Keratinocyte (primary cell): ENCODE results near the gene GRM7. TPM values are rescaled to one million over a fixed set of nuclear protein-coding genes. Genes with fewer than 3 reads are reported as not detected.

Experiments
- DNase-seq: peaks from one replicate; pipeline ENCODE4 v3.0.0-alpha.2; 2011; ENCODE audit warnings: low read depth, missing footprints, low spot score
- FAIRE-seq: peaks from 2 replicates; lab custom pipeline; 2011; peaks lifted over from hg19 to GRCh38; lab: Jason Lieb, UNC
- H2AFZ ChIP-seq: 2 replicates; pipeline ENCODE4 v1.6.0; 2012; ENCODE audit warnings: low read length, control low read depth, inconsistent platforms; ENCODE audit not compliant: control insufficient read depth
- H3K27ac ChIP-seq: 2 replicates; pipeline ENCODE4 v1.5.1; 2011; ENCODE audit warnings: low read length; ENCODE audit not compliant: control insufficient read depth, insufficient read depth
- H3K27me3 ChIP-seq: 3 replicates; pipeline ENCODE4 v1.6.0; 2011; ENCODE audit warnings: low read length; ENCODE audit not compliant: control insufficient read depth, insufficient read depth; ENCODE audit errors: extremely low read depth
- H3K36me3 ChIP-seq, 2 experiments: 2 replicates in 1 of 2; 3 replicates in 1 of 2; pipeline ENCODE4 v1.5.1; 2011; ENCODE audit warnings: low read length in 2 of 2, mild to moderate bottlenecking in 1 of 2; ENCODE audit not compliant: control insufficient read depth in 2 of 2, insufficient read depth in 2 of 2; ENCODE audit errors: extremely low read depth in 1 of 2
- H3K4me1 ChIP-seq: 3 replicates; pipeline ENCODE4 v1.5.1; 2011; ENCODE audit warnings: low read length; ENCODE audit not compliant: control insufficient read depth, insufficient read depth; ENCODE audit errors: extremely low read depth
- H3K4me2 ChIP-seq: 3 replicates; pipeline ENCODE4 v1.6.0; 2011; ENCODE audit warnings: low read depth, low read length; ENCODE audit not compliant: control insufficient read depth, insufficient read depth; ENCODE audit errors: extremely low read depth
- H3K4me3 ChIP-seq, 3 experiments: fragments of 200-600 bp in 1 of 3; sonication (generic) in 1 of 3; 2 replicates in 2 of 3; 3 replicates in 1 of 3; pipeline ENCODE4 v1.5.1; 2011 to 2016; ENCODE audit warnings: low read length in 3 of 3, mild to moderate bottlenecking in 3 of 3, control low read depth in 2 of 3, inconsistent platforms in 1 of 3, low read depth in 1 of 3, mixed read lengths in 1 of 3, mixed run types in 1 of 3, moderate library complexity in 1 of 3; ENCODE audit not compliant: control insufficient read depth in 2 of 3, insufficient read depth in 2 of 3; ENCODE audit errors: extremely low read depth in 1 of 3
- H3K79me2 ChIP-seq: 2 replicates; pipeline ENCODE4 v1.6.0; 2012; ENCODE audit warnings: low read length; ENCODE audit not compliant: control insufficient read depth, insufficient read depth
- H3K9ac ChIP-seq: 3 replicates; pipeline ENCODE4 v1.6.0; 2011; ENCODE audit warnings: low read length; ENCODE audit not compliant: control insufficient read depth, insufficient read depth; ENCODE audit errors: extremely low read depth
- H3K9me1 ChIP-seq: 3 replicates; pipeline ENCODE4 v1.6.0; 2011; ENCODE audit warnings: low read length; ENCODE audit not compliant: control insufficient read depth, insufficient read depth; ENCODE audit errors: extremely low read depth
- H3K9me3 ChIP-seq: 2 replicates; pipeline ENCODE4 v1.5.1; 2012; ENCODE audit warnings: low read depth, low read length; ENCODE audit not compliant: control insufficient read depth
- H4K20me1 ChIP-seq: 3 replicates; pipeline ENCODE4 v1.6.0; 2011; ENCODE audit warnings: low read length; ENCODE audit not compliant: control insufficient read depth, insufficient read depth; ENCODE audit errors: extremely low read depth
- EZH2 ChIP-seq: IDR thresholded peaks from one replicate; pipeline ENCODE4 v1.6.1; 2012; ENCODE audit warnings: inconsistent platforms, mild to moderate bottlenecking, low read length, moderate library complexity
- dilution Hi-C: fragments of 300-500 bp; cut with MboI; formaldehyde crosslinking; loops from one replicate; pipeline ENCODE4 v1.7.0; 2020; ENCODE audit warnings: low sequenced_read_pairs; ENCODE audit not compliant: extremely low pct_ligation_motif_present
- polyA plus RNA-seq, 5 experiments: library from polyadenylated mRNA; depleted of rRNA in 3 of 5; stranded (reverse) in 3 of 5; stranded (forward) in 1 of 5; unstranded in 1 of 5; fragments of >200 nt; gene quantifications; 1 replicate in 1 of 5; 2 replicates in 3 of 5; 3 replicates in 1 of 5; pipeline versions ENCODE4 v1.2.1 to v1.2.3, GENCODE V29; 2011 to 2012; ENCODE audit warnings: missing spikeins in 2 of 5, low read depth in 1 of 5, low replicate concordance in 1 of 5
- TF ChIP-seq, protein P1 (sequence below), 3 experiments: IDR thresholded peaks in 1 of 3; conservative IDR thresholded peaks in 1 of 3; optimal IDR thresholded peaks in 1 of 3; 2 replicates in 2 of 3; 3 replicates in 1 of 3; pipeline versions ENCODE3 to v1.5.1; 2011; ENCODE audit warnings: low read length in 3 of 3, mild to moderate bottlenecking in 3 of 3, moderate library complexity in 2 of 3, control low read depth in 1 of 3, inconsistent platforms in 1 of 3; ENCODE audit not compliant: insufficient read depth in 2 of 3; ENCODE audit errors: extremely low read depth in 1 of 3

Gene GRM7
- polyA plus RNA-seq, 1 donor (not counting 4 experiments of a cell fraction or from before 2014, with no cell fraction given) = not detected

DNA sequence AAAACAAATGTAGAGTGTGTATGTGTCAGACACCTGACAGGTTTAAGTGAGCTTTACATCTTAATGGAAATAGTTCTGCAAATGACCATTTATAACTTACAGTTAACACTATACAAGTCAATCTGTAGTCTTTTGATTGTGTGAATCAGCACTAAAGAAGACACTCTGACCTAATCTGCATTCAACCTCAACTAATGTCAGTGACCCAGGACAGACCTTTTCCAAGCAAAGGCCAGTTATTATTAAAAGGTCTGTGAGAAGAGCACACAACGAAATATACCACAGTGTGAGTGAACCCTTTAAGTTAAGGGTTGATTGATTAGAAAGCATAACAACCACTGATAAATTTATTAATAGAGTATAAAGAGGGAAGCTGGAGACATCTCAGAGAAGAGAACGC is 878.8 kb downstream of the GRM7 start:
- Histone ChIP-seq H3K27ac (no peak overlapping the region), H4K20me1 (no peaks in the 10 kb centered on the region), H3K79me2 (no peaks in the 10 kb centered on the region), H2AFZ (no peak overlapping the region), H3K9me1 (no peaks in the 10 kb centered on the region), H3K9me3 (no peaks in the 10 kb centered on the region), H3K4me3 (no peak overlapping the region), H3K4me2 (no peak overlapping the region), H3K4me1 (no peaks in the 10 kb centered on the region), H3K36me3 (no peaks in the 10 kb centered on the region), H3K9ac (no peak overlapping the region), H3K27me3 (no peaks in the 10 kb centered on the region)
- no peak for TF ChIP-seq EZH2
- TF ChIP-seq, protein P1, sequence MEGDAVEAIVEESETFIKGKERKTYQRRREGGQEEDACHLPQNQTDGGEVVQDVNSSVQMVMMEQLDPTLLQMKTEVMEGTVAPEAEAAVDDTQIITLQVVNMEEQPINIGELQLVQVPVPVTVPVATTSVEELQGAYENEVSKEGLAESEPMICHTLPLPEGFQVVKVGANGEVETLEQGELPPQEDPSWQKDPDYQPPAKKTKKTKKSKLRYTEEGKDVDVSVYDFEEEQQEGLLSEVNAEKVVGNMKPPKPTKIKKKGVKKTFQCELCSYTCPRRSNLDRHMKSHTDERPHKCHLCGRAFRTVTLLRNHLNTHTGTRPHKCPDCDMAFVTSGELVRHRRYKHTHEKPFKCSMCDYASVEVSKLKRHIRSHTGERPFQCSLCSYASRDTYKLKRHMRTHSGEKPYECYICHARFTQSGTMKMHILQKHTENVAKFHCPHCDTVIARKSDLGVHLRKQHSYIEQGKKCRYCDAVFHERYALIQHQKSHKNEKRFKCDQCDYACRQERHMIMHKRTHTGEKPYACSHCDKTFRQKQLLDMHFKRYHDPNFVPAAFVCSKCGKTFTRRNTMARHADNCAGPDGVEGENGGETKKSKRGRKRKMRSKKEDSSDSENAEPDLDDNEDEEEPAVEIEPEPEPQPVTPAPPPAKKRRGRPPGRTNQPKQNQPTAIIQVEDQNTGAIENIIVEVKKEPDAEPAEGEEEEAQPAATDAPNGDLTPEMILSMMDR (optimal IDR thresholded peaks at IDR 0.05 in 1 of 3, IDR thresholded peaks at IDR 0.05 in 1 of 3, conservative IDR thresholded peaks at IDR 0.05 in 1 of 3; ENCODE audit: extremely low read depth in 1 of 3, insufficient read depth in 2 of 3, low read length in 3 of 3) = no peak
- dilution Hi-C loops = no loop called here
- no peak for FAIRE-seq
- DNase-seq = no peak

DNA sequence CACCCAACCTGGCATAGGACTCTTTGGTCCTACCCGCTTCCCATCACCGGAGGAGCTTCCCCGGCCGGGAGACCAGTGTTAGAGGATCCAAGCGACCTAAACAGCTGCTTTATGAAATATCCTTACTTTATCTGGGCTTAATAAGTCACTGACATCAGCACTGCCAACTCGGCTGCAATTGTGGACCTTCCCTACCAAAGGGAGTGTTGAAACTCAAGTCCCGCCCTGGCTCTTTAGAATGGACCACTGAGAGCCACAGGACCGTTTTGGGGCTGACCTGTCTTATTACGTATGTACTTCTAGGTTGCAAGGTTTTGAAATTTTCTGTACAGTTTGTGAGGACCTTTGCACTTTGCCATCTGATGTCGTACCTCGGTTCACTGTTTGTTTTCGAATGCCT is 879.5 kb downstream of the GRM7 start:
- Histone ChIP-seq H3K4me2 (no peak overlapping the region), H3K9me3 (no peaks in the 10 kb centered on the region), H3K4me1 (no peaks in the 10 kb centered on the region), H3K9ac (no peak overlapping the region), H3K4me3 (no peak overlapping the region), H4K20me1 (no peaks in the 10 kb centered on the region), H3K27me3 (no peaks in the 10 kb centered on the region), H3K9me1 (no peaks in the 10 kb centered on the region), H2AFZ (no peak overlapping the region), H3K36me3 (no peaks in the 10 kb centered on the region), H3K79me2 (no peaks in the 10 kb centered on the region), H3K27ac (no peak overlapping the region)
- no peak for DNase-seq
- dilution Hi-C loops = no loop called here
- TF ChIP-seq, protein P1 (optimal IDR thresholded peaks at IDR 0.05 in 1 of 3, IDR thresholded peaks at IDR 0.05 in 1 of 3, conservative IDR thresholded peaks at IDR 0.05 in 1 of 3; ENCODE audit: extremely low read depth in 1 of 3, insufficient read depth in 2 of 3, low read length in 3 of 3) = no peak
- TF ChIP-seq EZH2 = no peak
- FAIRE-seq = no peak
